Central memory CD8-positive, alpha-beta T cell (primary cell): ENCODE measurements around the gene RPP40.
A peak's percentile ranks its signal among the peaks of the same experiment; 100 is the strongest.
"Not testable (repeated sequence)": the region's sequence is repeated elsewhere in the genome, so short reads cannot be mapped to it uniquely, and the experiment has no call there.

Source experiments
- ATAC-seq: fragments of 150-1000 bp; cut with Tn5 transposase; replicated peaks from 2 replicates; pipeline ENCODE4 v1.10.0; 2022; ENCODE audit warnings: mild to moderate bottlenecking, moderate FRiP score, moderate number of reproducible peaks; ENCODE audit not compliant: poor library complexity, severe bottlenecking; ENCODE audit errors: extremely low read depth
- DNase-seq, 2 donors: peaks; one replicate each; pipeline ENCODE4 v3.0.0; 2021; ENCODE audit warnings: low spot score in 2 of 2
- H3K27ac Mint-ChIP-seq: one replicate; pipeline ENCODE4 v1.8.0; 2022; ENCODE audit warnings: low read depth, mild to moderate bottlenecking, moderate library complexity, mixed read lengths
- H3K27me3 Mint-ChIP-seq: one replicate; pipeline ENCODE4 v1.8.0; 2022; ENCODE audit warnings: mixed read lengths
- H3K36me3 Mint-ChIP-seq: one replicate; pipeline ENCODE4 v1.8.0; 2022; ENCODE audit warnings: mild to moderate bottlenecking, moderate library complexity, mixed read lengths; ENCODE audit not compliant: insufficient read depth
- H3K4me1 Mint-ChIP-seq: one replicate; pipeline ENCODE4 v1.8.0; 2022; ENCODE audit warnings: mixed read lengths
- H3K4me3 Mint-ChIP-seq: one replicate; pipeline ENCODE4 v1.8.0; 2022; ENCODE audit warnings: mild to moderate bottlenecking, moderate library complexity, mixed read lengths
- H3K9me3 Mint-ChIP-seq: one replicate; pipeline ENCODE4 v1.8.0; 2022; ENCODE audit warnings: mixed read lengths

Gene RPP40

GRCh38 chr6:5032706-5033105 is 28.9 kb upstream of the RPP40 start:
- not testable (repeated sequence) for H3K27ac Mint-ChIP-seq, H3K4me3 Mint-ChIP-seq, H3K4me1 Mint-ChIP-seq, H3K27me3 Mint-ChIP-seq, ATAC-seq, H3K36me3 Mint-ChIP-seq, DNase-seq, H3K9me3 Mint-ChIP-seq

- H3K27me3 Mint-ChIP-seq: peaks cover 6% of the 10 kb centered on the region
- no peaks in the 10 kb centered on the region for H3K9me3 Mint-ChIP-seq
- no peaks in the 10 kb centered on the region for H3K36me3 Mint-ChIP-seq
- H3K4me1 Mint-ChIP-seq: peaks cover 12% of the 10 kb centered on the region
- H3K27ac Mint-ChIP-seq: no peak overlapping the region
- ATAC-seq (no peak), DNase-seq (no peak)
- H3K4me3 Mint-ChIP-seq: no peak overlapping the region
Observed at GRCh38 chr6:5031150-5031549, 27.3 kb upstream of the RPP40 start.

- Mint-ChIP-seq H3K4me3 (no peak overlapping the region), H3K27me3 (peaks cover 7% of the 10 kb centered on the region), H3K27ac (no peak overlapping the region), H3K4me1 (peaks cover 12% of the 10 kb centered on the region), H3K9me3 (no peaks in the 10 kb centered on the region), H3K36me3 (no peaks in the 10 kb centered on the region)
- ATAC-seq: peak; percentile 87
- DNase-seq: peak; percentile 47 to 49
Observed at GRCh38 chr6:5030596-5031136, 26.8 kb upstream of the RPP40 start.

- H3K4me1 Mint-ChIP-seq: peaks cover 12% of the 10 kb centered on the region
Observed at GRCh38 chr6:5029609-5030008, 25.8 kb upstream of the RPP40 start.

GRCh38 chr6:5028921-5029320 is 25.1 kb upstream of the RPP40 start:
- H3K36me3 Mint-ChIP-seq: no peaks in the 10 kb centered on the region
- no peak for DNase-seq
- peaks cover 12% of the 10 kb centered on the region for H3K4me1 Mint-ChIP-seq
- H3K9me3 Mint-ChIP-seq: no peaks in the 10 kb centered on the region
- H3K4me3 Mint-ChIP-seq: no peak overlapping the region
- ATAC-seq: no peak
- H3K27ac Mint-ChIP-seq: no peak overlapping the region
- peaks cover 7% of the 10 kb centered on the region for H3K27me3 Mint-ChIP-seq

More at GRCh38 chr6:5029609-5030008, 25.8 kb upstream of the RPP40 start:
- DNase-seq (no peak), ATAC-seq (no peak)
- H3K27ac Mint-ChIP-seq: no peak overlapping the region
- H3K36me3 Mint-ChIP-seq: no peaks in the 10 kb centered on the region
- H3K27me3 Mint-ChIP-seq: peaks cover 7% of the 10 kb centered on the region
- H3K9me3 Mint-ChIP-seq: no peaks in the 10 kb centered on the region
- H3K4me3 Mint-ChIP-seq: no peak overlapping the region

GRCh38 chr6:5028301-5028700 is 24.5 kb upstream of the RPP40 start:
- peaks cover 7% of the 10 kb centered on the region for H3K27me3 Mint-ChIP-seq
- ATAC-seq: no peak
- H3K9me3 Mint-ChIP-seq: no peaks in the 10 kb centered on the region
- H3K4me1 Mint-ChIP-seq: peaks cover 12% of the 10 kb centered on the region
- no peak overlapping the region for H3K27ac Mint-ChIP-seq
- no peak for DNase-seq
- no peak overlapping the region for H3K4me3 Mint-ChIP-seq
- no peaks in the 10 kb centered on the region for H3K36me3 Mint-ChIP-seq

GRCh38 chr6:5025911-5026819 is 22.3 kb upstream of the RPP40 start:
- peak overlapping the region; percentile 32 for H3K4me3 Mint-ChIP-seq
- peaks cover 7% of the 10 kb centered on the region for H3K27me3 Mint-ChIP-seq
- no peaks in the 10 kb centered on the region for H3K9me3 Mint-ChIP-seq
- no peaks in the 10 kb centered on the region for H3K36me3 Mint-ChIP-seq
- H3K4me1 Mint-ChIP-seq: peaks cover 12% of the 10 kb centered on the region
- DNase-seq: no peak
- no peak for ATAC-seq
- no peak overlapping the region for H3K27ac Mint-ChIP-seq

GRCh38 chr6:5023923-5024322 is 20.1 kb upstream of the RPP40 start:
- peaks cover 5% of the 10 kb centered on the region for H3K4me1 Mint-ChIP-seq
- ATAC-seq (no peak), DNase-seq (no peak)
- H3K27ac Mint-ChIP-seq: no peak overlapping the region
- no peaks in the 10 kb centered on the region for H3K36me3 Mint-ChIP-seq
- H3K4me3 Mint-ChIP-seq: no peak overlapping the region
- no peaks in the 10 kb centered on the region for H3K9me3 Mint-ChIP-seq
- peaks cover 7% of the 10 kb centered on the region for H3K27me3 Mint-ChIP-seq

GRCh38 chr6:5020142-5020541 is 16.3 kb upstream of the RPP40 start:
- DNase-seq: no peak
- Mint-ChIP-seq H3K9me3 (no peaks in the 10 kb centered on the region), H3K4me1 (no peaks in the 10 kb centered on the region), H3K27ac (no peak overlapping the region), H3K36me3 (no peaks in the 10 kb centered on the region), H3K27me3 (no peaks in the 10 kb centered on the region), H3K4me3 (no peak overlapping the region)
- ATAC-seq: no peak

GRCh38 chr6:5014072-5014561 is 10.3 kb upstream of the RPP40 start:
- Mint-ChIP-seq H3K27me3 (peaks cover 10% of the 10 kb centered on the region), H3K4me1 (no peaks in the 10 kb centered on the region), H3K36me3 (no peaks in the 10 kb centered on the region), H3K9me3 (no peaks in the 10 kb centered on the region), H3K27ac (no peak overlapping the region), H3K4me3 (no peak overlapping the region)
- DNase-seq (no peak), ATAC-seq (no peak)

GRCh38 chr6:5012519-5012918 is 8.7 kb upstream of the RPP40 start:
- DNase-seq (no peak), ATAC-seq (no peak)
- Mint-ChIP-seq H3K36me3 (no peaks in the 10 kb centered on the region), H3K27me3 (peaks cover 10% of the 10 kb centered on the region), H3K9me3 (no peaks in the 10 kb centered on the region), H3K4me3 (no peak overlapping the region), H3K4me1 (no peaks in the 10 kb centered on the region), H3K27ac (no peak overlapping the region)

GRCh38 chr6:5011346-5011745 is 7.5 kb upstream of the RPP40 start:
- H3K27me3 Mint-ChIP-seq: peaks cover 10% of the 10 kb centered on the region
- no peaks in the 10 kb centered on the region for H3K36me3 Mint-ChIP-seq
- H3K4me1 Mint-ChIP-seq: no peaks in the 10 kb centered on the region
- no peak overlapping the region for H3K27ac Mint-ChIP-seq
- ATAC-seq (no peak), DNase-seq (no peak)
- no peaks in the 10 kb centered on the region for H3K9me3 Mint-ChIP-seq
- no peak overlapping the region for H3K4me3 Mint-ChIP-seq

- H3K27me3 Mint-ChIP-seq: peaks cover 10% of the 10 kb centered on the region
- peaks cover 8% of the 10 kb centered on the region for H3K4me1 Mint-ChIP-seq
- H3K4me3 Mint-ChIP-seq: no peak overlapping the region
- no peaks in the 10 kb centered on the region for H3K9me3 Mint-ChIP-seq
- no peak for ATAC-seq
- peaks cover 1% of the 10 kb centered on the region for H3K36me3 Mint-ChIP-seq
- H3K27ac Mint-ChIP-seq: no peak overlapping the region
- DNase-seq: no peak
Observed at GRCh38 chr6:5007531-5007930, 3.7 kb upstream of the RPP40 start.
